Peyer's patch (tissue), 4 donors: ENCODE measurements around the gene TDO2.

Source experiments
- POLR2A ChIP-seq, 2 donors: fragments of 450-650 bp; IDR thresholded peaks; one replicate each; pipeline ENCODE4 v1.5.1; 2017; ENCODE audit warnings: antibody characterized with exemption in 2 of 2, mild to moderate bottlenecking in 2 of 2, moderate library complexity in 2 of 2
- TF ChIP-seq, protein P1 (sequence below), 6 experiments: fragments of 450-650 bp in 4 of 6; fragments of 200-600 bp in 2 of 6; sonication (generic) in 1 of 6; IDR thresholded peaks; one replicate each; pipeline ENCODE4 v1.5.1; 2017 to 2019; ENCODE audit warnings: antibody characterized with exemption in 6 of 6, mild to moderate bottlenecking in 3 of 6, moderate library complexity in 1 of 6

DNA sequence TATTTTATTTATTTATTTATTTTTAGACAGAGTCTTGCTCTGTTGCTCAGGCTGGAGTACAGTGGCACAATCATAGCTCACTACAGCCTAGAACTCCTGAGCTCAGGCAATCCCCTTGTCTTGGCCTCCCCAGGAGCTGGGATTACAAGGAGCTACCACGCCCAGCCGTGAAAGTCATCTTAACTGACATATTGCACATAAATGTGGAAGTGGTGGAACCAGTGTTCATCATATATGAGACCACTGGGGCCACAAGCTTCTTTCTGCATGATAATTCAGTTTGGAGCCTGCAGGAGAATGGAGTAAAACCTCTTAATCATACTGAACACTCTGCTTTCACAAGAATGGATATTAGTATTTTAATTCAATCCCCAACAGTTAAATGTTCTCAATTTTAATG lies 62.7 kb downstream of the TDO2 start:
- TF ChIP-seq, protein P1, sequence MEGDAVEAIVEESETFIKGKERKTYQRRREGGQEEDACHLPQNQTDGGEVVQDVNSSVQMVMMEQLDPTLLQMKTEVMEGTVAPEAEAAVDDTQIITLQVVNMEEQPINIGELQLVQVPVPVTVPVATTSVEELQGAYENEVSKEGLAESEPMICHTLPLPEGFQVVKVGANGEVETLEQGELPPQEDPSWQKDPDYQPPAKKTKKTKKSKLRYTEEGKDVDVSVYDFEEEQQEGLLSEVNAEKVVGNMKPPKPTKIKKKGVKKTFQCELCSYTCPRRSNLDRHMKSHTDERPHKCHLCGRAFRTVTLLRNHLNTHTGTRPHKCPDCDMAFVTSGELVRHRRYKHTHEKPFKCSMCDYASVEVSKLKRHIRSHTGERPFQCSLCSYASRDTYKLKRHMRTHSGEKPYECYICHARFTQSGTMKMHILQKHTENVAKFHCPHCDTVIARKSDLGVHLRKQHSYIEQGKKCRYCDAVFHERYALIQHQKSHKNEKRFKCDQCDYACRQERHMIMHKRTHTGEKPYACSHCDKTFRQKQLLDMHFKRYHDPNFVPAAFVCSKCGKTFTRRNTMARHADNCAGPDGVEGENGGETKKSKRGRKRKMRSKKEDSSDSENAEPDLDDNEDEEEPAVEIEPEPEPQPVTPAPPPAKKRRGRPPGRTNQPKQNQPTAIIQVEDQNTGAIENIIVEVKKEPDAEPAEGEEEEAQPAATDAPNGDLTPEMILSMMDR (IDR thresholded peaks at IDR 0.05), result no peak
- TF ChIP-seq POLR2A (IDR thresholded peaks at IDR 0.05), result no peak
